B cell (primary cell): ENCODE measurements around the gene CHST14. TPM values are rescaled to one million over a fixed set of nuclear protein-coding genes. Genes with fewer than 3 reads are reported as not detected.

Experiments used
- ATAC-seq: fragments of 200-7000 bp; cut with Tn5 transposase; one replicate; pipeline ENCODE4 v1.10.0; 2021; ENCODE audit warnings: low read depth, mild to moderate bottlenecking, moderate number of reproducible peaks, moderate library complexity
- CTCF ChIA-PET: fragments of 350-600 bp; sonication (Branson Sonifier 250); formaldehyde crosslinking; loops from one replicate; lab custom pipeline; 2021; ENCODE audit warnings: antibody characterized with exemption, inconsistent platforms; lab: Charles Lee
- POLR2A ChIA-PET: fragments of 350-600 bp; sonication (Branson Sonifier 250); formaldehyde crosslinking; loops from one replicate; lab custom pipeline; 2021; ENCODE audit warnings: antibody characterized with exemption; lab: Charles Lee
- DNase-seq: peaks from one replicate; pipeline ENCODE4 v3.0.0; 2013
- H2AFZ ChIP-seq: 2 replicates; pipeline ENCODE4 v1.6.1; 2012; ENCODE audit warnings: mild to moderate bottlenecking, low read depth, low read length; ENCODE audit not compliant: insufficient read depth, poor library complexity, severe bottlenecking
- H3K27ac ChIP-seq, 2 donors: 1 replicate in 1 of 2; 2 replicates in 1 of 2; pipeline ENCODE4 v1.5.1; 2012 to 2013; ENCODE audit warnings: low read length in 2 of 2, mild to moderate bottlenecking in 2 of 2, moderate library complexity in 1 of 2
- H3K27me3 ChIP-seq, 4 experiments: fragments of 200-600 bp in 1 of 4; sonication (generic) in 1 of 4; replicated peaks in 1 of 4; 1 replicate in 2 of 4; 2 replicates in 2 of 4; pipeline versions ENCODE4 v1.6.1 to v1.7.0; 2013 to 2016; ENCODE audit warnings: low read length in 3 of 4, mild to moderate bottlenecking in 2 of 4, mixed read lengths in 1 of 4, moderate library complexity in 1 of 4; ENCODE audit not compliant: insufficient read depth in 4 of 4, control insufficient read depth in 3 of 4; ENCODE audit errors: control extremely low read depth in 1 of 4
- H3K36me3 ChIP-seq, 2 experiments: replicated peaks in 1 of 2; 1 replicate in 1 of 2; 2 replicates in 1 of 2; pipeline versions ENCODE4 v1.6.1 to v1.7.1; 2013; ENCODE audit warnings: low read length in 1 of 2; ENCODE audit not compliant: insufficient read depth in 2 of 2, control insufficient read depth in 1 of 2; ENCODE audit errors: control extremely low read depth in 1 of 2, extremely low read depth in 1 of 2
- H3K4me1 ChIP-seq, 2 donors: fragments of 200-600 bp in 1 of 2; sonication (generic) in 1 of 2; 1 replicate in 1 of 2; 2 replicates in 1 of 2; pipeline versions ENCODE4 v1.5.1 to v1.6.1; 2013 to 2017; ENCODE audit warnings: low read length in 2 of 2; ENCODE audit not compliant: control insufficient read depth in 2 of 2, insufficient read depth in 2 of 2
- H3K4me2 ChIP-seq: replicated peaks from 2 replicates; pipeline ENCODE3; 2012; ENCODE audit warnings: mild to moderate bottlenecking, low read depth, low read length; ENCODE audit not compliant: poor library complexity, severe bottlenecking
- H3K4me3 ChIP-seq, 5 experiments: fragments of 200-600 bp in 1 of 5; sonication (generic) in 1 of 5; 1 replicate in 3 of 5; 2 replicates in 2 of 5; pipeline versions ENCODE4 v1.5.1 to v1.7.0; 2011 to 2016; ENCODE audit warnings: low read length in 4 of 5, mild to moderate bottlenecking in 4 of 5, low read depth in 2 of 5, control low read depth in 1 of 5, moderate library complexity in 1 of 5; ENCODE audit not compliant: insufficient read depth in 1 of 5; ENCODE audit errors: control extremely low read depth in 1 of 5, extremely low read depth in 1 of 5
- H3K79me2 ChIP-seq: fragments of 200-600 bp; sonication (generic); one replicate; pipeline ENCODE4 v1.6.0; 2016; ENCODE audit warnings: low read length; ENCODE audit not compliant: control insufficient read depth, insufficient read depth
- H3K9ac ChIP-seq: fragments of 200-600 bp; sonication (generic); 2 replicates; pipeline ENCODE4 v1.6.1; 2017; ENCODE audit warnings: mild to moderate bottlenecking, low read length, moderate library complexity
- H3K9me3 ChIP-seq, 3 donors: one replicate each; pipeline versions ENCODE4 v1.6.1 to v1.7.1; 2013; ENCODE audit warnings: low read length in 2 of 3; ENCODE audit not compliant: control insufficient read depth in 2 of 3, insufficient read depth in 1 of 3; ENCODE audit errors: control extremely low read depth in 1 of 3
- H4K20me1 ChIP-seq: 2 replicates; pipeline ENCODE4 v1.6.0; 2012; ENCODE audit warnings: mild to moderate bottlenecking, low read length; ENCODE audit not compliant: insufficient read depth, control insufficient read depth, poor library complexity, severe bottlenecking
- H3K27ac Mint-ChIP-seq: one replicate; pipeline ENCODE4 v1.8.0; 2021; ENCODE audit warnings: mixed read lengths
- H3K27me3 Mint-ChIP-seq: one replicate; pipeline ENCODE4 v1.8.0; 2021; ENCODE audit warnings: mixed read lengths
- H3K4me1 Mint-ChIP-seq: one replicate; pipeline ENCODE4 v1.8.0; 2021; ENCODE audit warnings: mixed read lengths
- H3K4me3 Mint-ChIP-seq: one replicate; pipeline ENCODE4 v1.8.0; 2021; ENCODE audit warnings: mixed read lengths
- H3K9me3 Mint-ChIP-seq: one replicate; pipeline ENCODE4 v1.8.0; 2022; ENCODE audit warnings: mixed read lengths; ENCODE audit not compliant: insufficient read depth
- EZH2 ChIP-seq: IDR thresholded peaks from 2 replicates; pipeline ENCODE4 v1.6.1; 2012; ENCODE audit warnings: borderline replicate concordance, low read depth, mild to moderate bottlenecking, moderate library complexity, low read length; ENCODE audit not compliant: insufficient read depth, poor library complexity, severe bottlenecking
- whole genome bisulfite sequencing: methylation state at CpG from one replicate; pipeline ENCODE4 v1.1.5; 2013; ENCODE audit warnings: missing lambda C conversion rate; ENCODE audit not compliant: insufficient coverage; 5-methylcytosine and 5-hydroxymethylcytosine counted together
- intact Hi-C: fragments of 100-400 bp; cut with micrococcal nuclease; formaldehyde crosslinking; loops from one replicate; pipeline ENCODE4 v1.10.0; 2022
- polyA plus RNA-seq: library from polyadenylated mRNA; depleted of rRNA; stranded (reverse); fragments of >200 nt; gene quantifications from 2 replicates; pipeline ENCODE4 v1.2.3, GENCODE V29; 2012
- total RNA-seq, 2 donors: library from RNA; stranded (reverse); fragments of 120-200 nt in 1 of 2; gene quantifications; 1 replicate in 1 of 2; 2 replicates in 1 of 2; pipeline versions ENCODE4 v1.2.3 to v1.2.4, GENCODE V29; 2013 to 2022
- TF ChIP-seq, protein P1 (sequence below): fragments of 200-600 bp; IDR thresholded peaks from one replicate; pipeline ENCODE4 v1.8.0; 2022; ENCODE audit warnings: antibody characterized with exemption, mild to moderate bottlenecking

The CHST14 gene
- total and polyA plus RNA-seq, 2 donors (not counting 1 experiment from before 2014, with no cell fraction given) = 5.7 to 16.7 TPM

DNA sequence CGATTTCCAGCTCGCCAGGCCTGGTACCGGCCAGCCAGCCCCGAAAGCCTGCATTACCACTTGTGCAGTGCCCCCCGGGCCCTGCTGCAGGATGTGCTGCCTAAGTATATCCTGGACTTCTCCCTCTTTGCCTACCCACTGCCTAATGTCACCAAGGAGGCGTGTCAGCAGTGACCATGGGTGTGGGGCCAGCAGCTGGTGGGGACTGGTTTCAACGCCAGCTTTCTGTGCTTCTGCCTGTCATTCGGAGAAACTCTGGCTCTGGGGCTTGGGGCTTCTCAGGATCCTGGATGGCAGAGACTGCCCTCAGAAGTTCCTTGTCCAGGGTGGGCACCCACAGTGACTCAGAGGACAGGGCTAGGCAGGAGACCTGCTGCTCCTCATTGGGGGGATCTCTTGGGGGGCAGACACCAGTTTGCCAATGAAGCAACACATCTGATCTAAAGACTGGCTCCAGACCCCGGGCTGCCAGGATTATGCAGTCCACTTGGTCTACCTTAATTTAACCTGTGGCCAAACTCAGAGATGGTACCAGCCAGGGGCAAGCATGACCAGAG lies 1.5 kb downstream of the CHST14 start:
- no peak for ATAC-seq
- Mint-ChIP-seq H3K27me3 (no peaks in the 10 kb centered on the region), H3K4me3 (peak overlapping the region; percentile 94), H3K4me1 (peaks cover 15% of the 10 kb centered on the region), H3K9me3 (no peaks in the 10 kb centered on the region), H3K27ac (peak overlapping the region; percentile 95)
- H3K27ac ChIP-seq = no peak overlapping the region
- peak overlapping the region in 4 of 5 experiments; percentile 77 to 84 (median 79) for H3K4me3 ChIP-seq
- H3K79me2 ChIP-seq = peaks cover 3% of the 10 kb centered on the region
- H3K4me2 ChIP-seq = peak overlapping the region; percentile 99
- H2AFZ ChIP-seq = peak overlapping the region; percentile 90
- no peaks in the 10 kb centered on the region for H3K36me3 ChIP-seq
- intact Hi-C loops = no loop called here
- H3K9ac ChIP-seq = peak overlapping the region; percentile 94
- ChIA-PET CTCF (no interaction called here), POLR2A (no interaction called here)
- H4K20me1 ChIP-seq = no peaks in the 10 kb centered on the region
- H3K4me1 ChIP-seq = peaks cover 6 to 18% of the 10 kb centered on the region in 2 donors
- WGBS = 64% methylated on average over 9 of the region's 9 CpGs
- TF ChIP-seq EZH2 = no peak
- TF ChIP-seq, protein P1, sequence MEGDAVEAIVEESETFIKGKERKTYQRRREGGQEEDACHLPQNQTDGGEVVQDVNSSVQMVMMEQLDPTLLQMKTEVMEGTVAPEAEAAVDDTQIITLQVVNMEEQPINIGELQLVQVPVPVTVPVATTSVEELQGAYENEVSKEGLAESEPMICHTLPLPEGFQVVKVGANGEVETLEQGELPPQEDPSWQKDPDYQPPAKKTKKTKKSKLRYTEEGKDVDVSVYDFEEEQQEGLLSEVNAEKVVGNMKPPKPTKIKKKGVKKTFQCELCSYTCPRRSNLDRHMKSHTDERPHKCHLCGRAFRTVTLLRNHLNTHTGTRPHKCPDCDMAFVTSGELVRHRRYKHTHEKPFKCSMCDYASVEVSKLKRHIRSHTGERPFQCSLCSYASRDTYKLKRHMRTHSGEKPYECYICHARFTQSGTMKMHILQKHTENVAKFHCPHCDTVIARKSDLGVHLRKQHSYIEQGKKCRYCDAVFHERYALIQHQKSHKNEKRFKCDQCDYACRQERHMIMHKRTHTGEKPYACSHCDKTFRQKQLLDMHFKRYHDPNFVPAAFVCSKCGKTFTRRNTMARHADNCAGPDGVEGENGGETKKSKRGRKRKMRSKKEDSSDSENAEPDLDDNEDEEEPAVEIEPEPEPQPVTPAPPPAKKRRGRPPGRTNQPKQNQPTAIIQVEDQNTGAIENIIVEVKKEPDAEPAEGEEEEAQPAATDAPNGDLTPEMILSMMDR = no peak
- H3K27me3 ChIP-seq = no peaks in the 10 kb centered on the region
- DNase-seq = no peak
- no peaks in the 10 kb centered on the region for H3K9me3 ChIP-seq

DNA sequence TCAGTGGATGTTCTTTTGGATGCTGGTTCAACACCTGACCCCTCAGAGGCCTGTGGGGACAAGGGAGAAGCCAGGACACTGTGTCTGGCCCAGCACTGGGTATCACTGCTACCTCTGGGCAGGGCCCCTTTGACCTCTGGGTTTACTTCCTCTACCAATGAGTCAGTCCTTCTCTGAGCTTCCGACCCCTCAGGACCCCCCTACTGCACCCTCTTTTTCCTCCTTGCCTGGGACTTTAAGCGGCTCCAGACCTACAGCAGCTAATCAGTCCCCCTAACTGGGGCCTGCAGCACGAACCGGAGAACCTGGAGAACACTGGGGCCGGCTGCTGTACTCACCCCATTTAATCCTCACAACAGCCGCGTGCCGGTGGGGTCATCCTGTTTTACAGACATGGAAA lies 3.8 kb downstream of the CHST14 start:
- no peak for TF ChIP-seq EZH2
- TF ChIP-seq, protein P1 = no peak
- Histone ChIP-seq H3K9ac (no peak overlapping the region), H3K4me3 (no peak overlapping the region), H3K4me2 (no peak overlapping the region), H3K9me3 (no peaks in the 10 kb centered on the region), H4K20me1 (no peaks in the 10 kb centered on the region), H2AFZ (no peak overlapping the region), H3K4me1 (peaks cover 6 to 18% of the 10 kb centered on the region in 2 donors), H3K79me2 (peaks cover 3% of the 10 kb centered on the region), H3K27me3 (peaks cover 0 to 4% (median 2%) of the 10 kb centered on the region in 4 experiments), H3K27ac (no peak overlapping the region), H3K36me3 (no peaks in the 10 kb centered on the region)
- ChIA-PET POLR2A (interaction anchor here (0.6 kb wide), 1 partner anchor 91 kb away, joined by 5 read pairs; no protein-coding TSS in a partner anchor), CTCF (no interaction called here)
- ATAC-seq = no peak
- DNase-seq = no peak
- Mint-ChIP-seq H3K27me3 (peaks cover 8% of the 10 kb centered on the region), H3K27ac (no peak overlapping the region), H3K4me1 (peaks cover 15% of the 10 kb centered on the region), H3K9me3 (no peaks in the 10 kb centered on the region), H3K4me3 (no peak overlapping the region)
- intact Hi-C loops = no loop called here
- WGBS = 89% methylated on average over 2 of the region's 8 CpGs
